HG03196 (cell line): Measurements from ENCODE around the gene ZNF892.
"Not testable (repeated sequence)": the region's sequence is repeated elsewhere in the genome, so short reads cannot be mapped to it uniquely, and the experiment has no call there.

Experiments
- ATAC-seq: cut with Tn5 transposase; IDR thresholded peaks from one replicate; pipeline ENCODE4 v1.9.1; 2021; ENCODE audit not compliant: unreplicated experiment

ZNF892 gene

DNA sequence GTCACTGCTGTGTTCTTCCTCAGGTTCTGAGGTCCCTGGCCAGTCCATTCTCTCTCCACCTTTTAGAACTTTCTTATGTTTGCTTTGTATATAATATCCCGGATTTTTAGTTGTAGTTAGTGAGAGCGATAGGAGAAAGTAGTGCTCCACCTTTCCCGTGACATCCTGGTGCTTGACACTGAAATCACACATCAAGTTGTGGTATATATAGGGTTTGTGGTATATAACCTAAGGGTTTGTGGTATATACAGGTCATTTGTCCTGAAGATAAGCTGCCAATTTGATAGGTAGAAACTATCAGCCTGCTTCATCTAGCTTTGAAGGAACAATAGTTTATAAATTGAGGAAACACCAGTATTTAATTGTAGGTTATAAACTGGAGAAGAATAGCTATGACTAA lies 13.1 kb downstream of the ZNF892 start:
- no peak for ATAC-seq

DNA sequence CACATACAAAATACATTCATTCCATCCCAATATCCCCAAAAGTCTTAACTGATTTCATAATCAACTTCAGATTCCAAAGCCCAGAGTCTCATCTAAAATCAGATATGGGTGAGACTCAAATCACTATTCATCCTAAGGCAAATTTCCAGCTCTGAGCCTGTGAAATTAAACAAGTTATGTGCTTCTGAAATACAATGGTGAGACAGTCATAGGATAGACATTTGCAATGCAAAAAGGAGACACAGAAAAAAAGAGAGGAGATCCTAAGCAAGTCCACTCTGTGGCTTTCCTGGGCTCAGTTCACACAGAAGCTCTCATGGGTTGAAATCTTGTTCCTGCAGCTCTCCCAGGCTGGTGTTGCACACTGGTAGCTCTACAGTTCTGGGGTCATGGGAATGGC lies 18.3 kb downstream of the ZNF892 start:
- no peak for ATAC-seq

DNA sequence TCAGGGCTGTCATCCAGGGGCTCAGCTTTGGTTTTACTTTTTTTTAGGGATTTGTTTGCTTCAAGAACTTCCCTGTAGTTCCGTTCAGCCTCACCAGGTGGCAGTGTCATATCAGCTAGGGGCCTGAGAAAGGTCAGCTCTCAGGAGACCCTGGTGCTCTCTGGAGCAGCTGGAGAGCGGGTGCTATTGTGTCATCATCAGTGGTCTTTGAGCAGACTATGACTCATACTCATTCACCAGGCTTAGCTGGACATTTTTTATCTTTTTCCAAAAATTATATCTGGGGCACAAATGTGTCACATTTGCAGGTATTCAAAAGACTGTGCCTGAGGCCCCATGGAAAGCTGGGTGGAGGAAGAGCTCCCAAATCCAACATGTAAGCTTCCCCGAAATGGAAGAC lies 24.4 kb downstream of the ZNF892 start:
- no peak for ATAC-seq

- no peak for ATAC-seq
These were observed 24.9 kb downstream of the ZNF892 start for GRCh38 chr2:95232232-95232631.

GRCh38 chr2:95234286-95234785 lies 27.0 kb downstream of the ZNF892 start:
- ATAC-seq = no peak

GRCh38 chr2:95234816-95235215 lies 27.5 kb downstream of the ZNF892 start:
- no peak for ATAC-seq

GRCh38 chr2:95238131-95238530 lies 30.8 kb downstream of the ZNF892 start:
- ATAC-seq = no peak

- no peak for ATAC-seq
These were observed 32.8 kb downstream of the ZNF892 start for GRCh38 chr2:95240091-95240490.

DNA sequence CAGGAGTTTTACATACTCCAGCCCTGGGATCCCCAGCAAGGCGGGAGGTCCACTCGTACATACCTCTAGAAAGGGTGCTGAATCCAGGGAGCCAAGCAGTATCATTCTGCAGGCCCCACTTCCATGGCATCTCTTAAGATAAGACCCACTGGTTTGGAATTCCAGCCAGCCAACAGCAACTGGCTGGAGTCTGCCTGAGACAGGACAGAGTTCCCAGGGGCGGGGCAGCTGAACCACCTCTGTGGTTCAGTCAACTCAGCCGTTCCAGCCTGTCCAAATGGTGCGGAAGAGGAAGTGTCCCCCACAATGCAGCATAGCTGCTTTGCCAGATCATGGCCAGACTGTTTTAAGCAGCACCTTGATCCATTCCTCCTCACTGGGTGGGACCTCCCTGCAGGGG lies 33.2 kb downstream of the ZNF892 start:
- ATAC-seq = no peak

DNA sequence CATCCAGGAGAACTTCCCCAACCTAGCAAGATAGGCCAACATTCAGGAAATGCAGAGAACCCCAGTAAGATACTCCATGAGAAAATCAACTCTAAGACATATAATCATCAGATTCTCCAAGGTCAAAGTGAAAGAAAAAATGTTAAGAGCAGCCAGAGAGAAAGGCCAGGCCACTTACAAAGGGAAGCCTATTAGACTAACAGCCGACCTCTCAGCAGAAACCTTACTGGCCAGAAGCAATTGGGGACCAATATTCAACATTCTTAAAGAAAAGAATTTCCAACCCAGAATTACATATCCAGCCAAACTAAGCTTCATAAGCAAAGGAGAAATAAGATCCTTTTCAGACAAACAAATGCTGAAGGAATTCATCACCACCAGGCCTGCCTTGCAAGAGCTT lies 34.8 kb downstream of the ZNF892 start:
- ATAC-seq = not testable (repeated sequence)
